Measurements from ENCODE around the gene TPMT. TPM values are rescaled to one million over a fixed set of nuclear protein-coding genes. Genes with fewer than 3 reads are reported as not detected.

Gene TPMT
- total and polyA plus RNA-seq, 11 donors = 7.1 to 22.5 (median 13.7) TPM

- ATAC-seq = no peak
- DNase-seq = no peak
- TF ChIP-seq POLR2A (IDR thresholded peaks at IDR 0.05) (no peak), CTCF (IDR thresholded peaks at IDR 0.05) (no peak)
- H3K4me3 ChIP-seq = no peak overlapping the region
- H3K9me3 ChIP-seq = peaks cover 0 to 10% (median 3%) of the 10 kb centered on the region in 12 donors
- H3K27ac ChIP-seq = no peak overlapping the region
- H3K4me1 ChIP-seq = peaks cover 0 to 1% (median 0%) of the 10 kb centered on the region in 12 donors
- WGBS, 4 donors = 93 to 96% (median 96%) methylated on average over 2 of the region's 2 CpGs
- no peaks in the 10 kb centered on the region for H3K27me3 ChIP-seq
- peaks cover 0 to 99% (median 87%) of the 10 kb centered on the region in 9 donors for H3K36me3 ChIP-seq
- intact Hi-C loops (cut with DNase I) = no loop called here
These were observed 11.6 kb upstream of the TPMT start for GRCh38 chr6:18166312-18167036.

- DNase-seq (no peak), ATAC-seq (no peak)
- H3K4me3 ChIP-seq = no peak overlapping the region
- intact Hi-C loops (cut with DNase I) = no loop called here
- 92 to 95% (median 94%) methylated on average over 4 of the region's 4 CpGs for WGBS, 4 donors
- peaks cover 0 to 99% (median 89%) of the 10 kb centered on the region in 9 donors for H3K36me3 ChIP-seq
- no peak for TF ChIP-seq POLR2A (IDR thresholded peaks at IDR 0.05)
- no peak for TF ChIP-seq CTCF (IDR thresholded peaks at IDR 0.05)
- peaks cover 0 to 10% (median 3%) of the 10 kb centered on the region in 12 donors for H3K9me3 ChIP-seq
- no peak overlapping the region for H3K27ac ChIP-seq
- H3K27me3 ChIP-seq = no peaks in the 10 kb centered on the region
- H3K4me1 ChIP-seq = no peaks in the 10 kb centered on the region
These were observed 10.9 kb upstream of the TPMT start for GRCh38 chr6:18165751-18166150.

- Histone ChIP-seq H3K9me3 (no peaks in the 10 kb centered on the region), H3K4me1 (no peaks in the 10 kb centered on the region), H3K4me3 (no peak overlapping the region), H3K27me3 (no peaks in the 10 kb centered on the region), H3K36me3 (peaks cover 0 to 81% (median 70%) of the 10 kb centered on the region in 9 donors), H3K27ac (no peak overlapping the region)
- WGBS, 4 donors = 84 to 92% (median 89%) methylated on average over 2 of the region's 2 CpGs
- intact Hi-C loops (cut with DNase I) = no loop called here
- TF ChIP-seq POLR2A (IDR thresholded peaks at IDR 0.05) (no peak), CTCF (IDR thresholded peaks at IDR 0.05) (no peak)
- ATAC-seq (no peak), DNase-seq (no peak)
These were observed 7.5 kb upstream of the TPMT start for GRCh38 chr6:18162401-18162800.

- Histone ChIP-seq H3K4me3 (no peak overlapping the region), H3K27me3 (no peaks in the 10 kb centered on the region), H3K9me3 (no peaks in the 10 kb centered on the region), H3K4me1 (peaks cover 0 to 6% (median 0%) of the 10 kb centered on the region in 12 donors), H3K27ac (no peak overlapping the region), H3K36me3 (peaks cover 0 to 71% (median 61%) of the 10 kb centered on the region in 9 donors)
- TF ChIP-seq POLR2A (IDR thresholded peaks at IDR 0.05) (no peak), CTCF (IDR thresholded peaks at IDR 0.05) (no peak)
- ATAC-seq (no peak), DNase-seq (no peak)
- intact Hi-C loops (cut with DNase I) = no loop called here
- 85 to 95% (median 90%) methylated on average over 2 of the region's 2 CpGs for WGBS, 4 donors
These were observed 6.6 kb upstream of the TPMT start for GRCh38 chr6:18161431-18161830.
